Colonic mucosa (tissue), 4 donors: ENCODE measurements around the gene TMEM120A. TPM values are rescaled to one million over a fixed set of nuclear protein-coding genes. Genes with fewer than 3 reads are reported as not detected.

Source experiments
- DNase-seq: peaks from one replicate; pipeline ENCODE4 v3.0.0-alpha.2; 2020
- H3K27ac ChIP-seq: fragments of 200-600 bp; one replicate; pipeline ENCODE4 v1.8.0; 2021
- H3K27me3 ChIP-seq: fragments of 200-600 bp; one replicate; pipeline ENCODE4 v1.8.0; 2021
- H3K36me3 ChIP-seq: fragments of 200-600 bp; one replicate; pipeline ENCODE4 v1.8.0; 2021
- H3K4me1 ChIP-seq: fragments of 200-600 bp; one replicate; pipeline ENCODE4 v1.8.0; 2021; ENCODE audit warnings: mild to moderate bottlenecking
- H3K4me3 ChIP-seq: fragments of 200-600 bp; one replicate; pipeline ENCODE4 v1.8.0; 2021
- H3K9ac ChIP-seq, 2 donors: one replicate each; pipeline ENCODE4 v1.7.0; 2013; ENCODE audit warnings: control low read depth in 2 of 2, low read depth in 2 of 2, low read length in 2 of 2
- H3K9me3 ChIP-seq: fragments of 200-600 bp; one replicate; pipeline ENCODE4 v1.8.0; 2021
- intact Hi-C: fragments of 100-400 bp; cut with DNase I; formaldehyde crosslinking; loops from one replicate; pipeline ENCODE4 v1.14.1; 2022
- total RNA-seq, 2 donors: library from RNA; stranded (reverse); fragmentation: NEBNext Ultra II Directional in 1 of 2; extraction: Animal tissue kit (Norgen Biotek cat#: 25700) in 1 of 2; gene quantifications; one replicate each; pipeline ENCODE4 v1.2.1, GENCODE V29; 2021
- TF ChIP-seq, protein P1 (sequence below): fragments of 200-600 bp; IDR thresholded peaks from one replicate; pipeline ENCODE4 v1.8.0; 2022; ENCODE audit warnings: antibody characterized with exemption, mild to moderate bottlenecking
- donor health status: healthy.
- donor health status: DM: no; HTN: no; CAD: no.
- donor health status: DM: no; HTN: no; CAD: no.

Gene TMEM120A
- total RNA-seq, 2 donors from 2014 or later: 56.3 to 94.1 TPM

DNA sequence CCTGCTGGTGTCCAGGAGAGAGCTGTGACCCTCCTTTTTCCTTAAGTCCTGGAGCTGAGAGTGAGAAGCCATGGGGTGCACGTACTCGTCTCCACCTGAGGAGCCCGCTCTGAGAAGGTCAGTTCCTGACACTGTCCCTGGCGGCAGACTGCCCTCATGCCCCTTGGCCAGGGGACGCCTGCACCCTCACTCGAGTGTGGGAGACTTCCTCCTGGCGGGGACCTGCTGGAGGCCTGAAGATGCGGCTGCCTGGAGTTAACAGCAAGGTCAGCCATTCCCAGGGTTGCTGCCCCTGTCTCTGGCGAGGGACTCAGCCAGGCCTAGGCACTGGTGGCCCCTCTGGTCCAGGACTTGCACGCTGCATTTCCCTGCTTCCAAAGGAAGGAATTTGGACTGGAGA, 26.4 kb downstream of the TMEM120A start:
- TF ChIP-seq, protein P1, sequence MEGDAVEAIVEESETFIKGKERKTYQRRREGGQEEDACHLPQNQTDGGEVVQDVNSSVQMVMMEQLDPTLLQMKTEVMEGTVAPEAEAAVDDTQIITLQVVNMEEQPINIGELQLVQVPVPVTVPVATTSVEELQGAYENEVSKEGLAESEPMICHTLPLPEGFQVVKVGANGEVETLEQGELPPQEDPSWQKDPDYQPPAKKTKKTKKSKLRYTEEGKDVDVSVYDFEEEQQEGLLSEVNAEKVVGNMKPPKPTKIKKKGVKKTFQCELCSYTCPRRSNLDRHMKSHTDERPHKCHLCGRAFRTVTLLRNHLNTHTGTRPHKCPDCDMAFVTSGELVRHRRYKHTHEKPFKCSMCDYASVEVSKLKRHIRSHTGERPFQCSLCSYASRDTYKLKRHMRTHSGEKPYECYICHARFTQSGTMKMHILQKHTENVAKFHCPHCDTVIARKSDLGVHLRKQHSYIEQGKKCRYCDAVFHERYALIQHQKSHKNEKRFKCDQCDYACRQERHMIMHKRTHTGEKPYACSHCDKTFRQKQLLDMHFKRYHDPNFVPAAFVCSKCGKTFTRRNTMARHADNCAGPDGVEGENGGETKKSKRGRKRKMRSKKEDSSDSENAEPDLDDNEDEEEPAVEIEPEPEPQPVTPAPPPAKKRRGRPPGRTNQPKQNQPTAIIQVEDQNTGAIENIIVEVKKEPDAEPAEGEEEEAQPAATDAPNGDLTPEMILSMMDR: no peak
- Histone ChIP-seq H3K4me1 (no peaks in the 10 kb centered on the region), H3K27me3 (no peaks in the 10 kb centered on the region), H3K27ac (peak overlapping the region; percentile 9), H3K36me3 (no peaks in the 10 kb centered on the region), H3K9me3 (no peaks in the 10 kb centered on the region), H3K4me3 (no peak overlapping the region), H3K9ac (no peak overlapping the region)
- DNase-seq: peak; percentile 18
- intact Hi-C loops: no loop called here

DNA sequence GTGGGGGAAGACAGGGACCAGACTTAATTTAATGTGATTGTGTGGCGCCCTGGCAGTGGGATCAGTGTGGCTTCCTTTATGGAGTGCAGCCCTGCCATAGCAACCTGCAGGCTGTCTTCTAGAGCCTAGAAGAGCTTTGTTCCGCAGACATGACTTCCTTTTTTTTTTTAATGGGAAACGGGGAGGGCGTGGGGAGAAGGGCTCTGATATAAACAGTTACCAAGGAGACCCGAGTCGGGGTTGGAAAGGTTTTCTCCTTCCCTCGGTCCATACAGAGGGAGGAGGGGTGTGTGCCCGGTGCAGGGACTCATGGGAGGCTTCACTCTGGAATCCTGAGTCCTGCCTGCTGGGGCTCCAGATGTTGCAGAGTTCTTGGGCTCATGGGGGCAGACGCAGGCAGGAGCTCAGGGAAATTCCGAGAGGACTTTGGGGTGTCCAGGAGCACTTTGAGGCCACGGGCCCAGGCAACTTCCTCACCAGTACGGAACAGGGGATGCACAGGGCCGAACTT, 26.9 kb downstream of the TMEM120A start:
- DNase-seq: peak; percentile 47
- Histone ChIP-seq H3K36me3 (no peaks in the 10 kb centered on the region), H3K4me1 (no peaks in the 10 kb centered on the region), H3K4me3 (no peak overlapping the region), H3K27ac (peak overlapping the region; percentile 62), H3K9me3 (no peaks in the 10 kb centered on the region), H3K27me3 (no peaks in the 10 kb centered on the region), H3K9ac (no peak overlapping the region)
- TF ChIP-seq, protein P1: no peak
- intact Hi-C loops: no loop called here

DNA sequence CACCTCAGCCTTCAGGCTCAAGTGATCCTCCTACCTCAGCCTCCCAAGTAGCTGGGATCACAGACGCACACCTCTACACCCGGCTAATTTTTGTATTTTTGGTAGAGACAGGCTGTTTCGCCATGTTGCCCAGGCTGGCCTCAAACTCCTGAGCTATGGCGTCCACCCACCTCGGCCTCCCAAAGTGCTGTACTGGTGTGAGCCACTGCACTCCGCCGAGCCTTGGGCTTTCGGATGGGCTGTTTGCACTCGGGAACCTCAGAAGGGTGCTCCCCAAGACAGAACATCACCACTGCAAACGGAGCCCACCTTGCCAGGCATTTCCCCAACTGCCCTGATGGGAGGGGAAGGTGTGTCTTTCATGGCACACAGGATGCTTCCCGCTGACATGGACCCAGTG, 27.3 kb downstream of the TMEM120A start:
- DNase-seq: peak; percentile 17
- Histone ChIP-seq H3K4me1 (no peaks in the 10 kb centered on the region), H3K36me3 (no peaks in the 10 kb centered on the region), H3K27me3 (no peaks in the 10 kb centered on the region), H3K9me3 (no peaks in the 10 kb centered on the region), H3K27ac (peak overlapping the region; percentile 62), H3K9ac (no peak overlapping the region), H3K4me3 (no peak overlapping the region)
- TF ChIP-seq, protein P1: no peak
- intact Hi-C loops: no loop called here

DNA sequence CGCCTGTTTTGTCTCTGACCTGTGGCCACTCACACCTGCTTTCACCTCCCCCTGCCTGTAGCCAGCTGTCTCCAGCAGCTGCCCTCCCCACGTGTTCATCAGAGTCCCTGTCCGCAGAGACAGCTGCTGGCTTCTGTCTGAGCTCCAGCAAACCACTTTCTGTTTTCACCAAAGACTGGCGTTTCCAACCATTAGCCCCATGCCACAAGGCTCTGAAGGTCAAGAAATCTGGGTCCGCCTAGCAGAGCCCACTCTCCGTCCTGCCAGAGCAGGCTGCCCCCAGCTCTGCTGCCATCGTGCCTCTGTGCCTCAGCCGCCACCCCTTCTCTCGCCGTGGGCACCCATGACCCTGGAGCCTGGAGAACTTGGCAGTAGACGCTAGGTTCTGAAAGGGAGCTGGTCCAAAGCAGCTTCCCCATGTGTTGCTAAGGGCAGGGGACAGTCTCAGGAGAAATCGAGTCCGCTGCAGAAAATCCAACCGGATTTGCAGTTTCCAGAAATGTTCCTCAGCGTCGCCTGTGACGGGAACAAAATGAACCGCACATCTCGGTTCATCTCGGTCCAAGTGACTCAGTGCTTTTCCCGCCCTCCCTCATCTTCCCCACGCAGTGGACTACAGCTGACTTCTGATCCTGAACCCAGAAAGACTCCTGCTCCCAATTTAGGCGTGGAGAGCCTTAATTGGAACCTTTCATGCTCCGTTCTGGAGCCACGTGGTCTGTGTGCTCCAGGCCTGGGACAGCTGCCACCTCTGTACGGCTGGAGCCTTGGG, 28.0 kb downstream of the TMEM120A start:
- no peaks in the 10 kb centered on the region for H3K27me3 ChIP-seq
- peak overlapping the region; percentile 62 for H3K27ac ChIP-seq
- H3K36me3 ChIP-seq: no peaks in the 10 kb centered on the region
- TF ChIP-seq, protein P1: no peak
- no peaks in the 10 kb centered on the region for H3K4me1 ChIP-seq
- no peaks in the 10 kb centered on the region for H3K9me3 ChIP-seq
- intact Hi-C loops: no loop called here
- no peak overlapping the region for H3K4me3 ChIP-seq
- H3K9ac ChIP-seq: peak overlapping the region in 1 of 2 donors; percentile 56
- peak; percentile 42 for DNase-seq

DNA sequence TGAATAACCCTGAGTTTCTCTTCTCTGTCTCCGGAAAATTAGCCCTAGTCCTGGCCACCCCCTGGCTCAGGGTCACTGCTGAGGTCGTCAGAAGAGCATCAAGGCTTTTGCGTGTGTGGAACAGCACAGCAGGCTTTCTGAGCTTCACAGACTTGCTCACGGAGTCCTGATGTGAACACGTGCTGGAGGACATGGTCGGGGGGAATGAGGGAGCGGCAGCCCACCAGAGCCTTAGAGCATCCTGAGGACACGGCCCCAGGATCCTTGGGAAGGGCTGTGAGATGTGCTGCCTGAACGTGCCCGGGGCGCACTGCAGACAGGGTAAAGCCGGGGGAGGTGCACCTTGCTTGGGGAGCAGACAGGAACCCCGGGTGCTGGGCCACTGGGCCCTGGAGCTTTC, 28.8 kb downstream of the TMEM120A start:
- no peaks in the 10 kb centered on the region for H3K9me3 ChIP-seq
- H3K4me1 ChIP-seq: no peaks in the 10 kb centered on the region
- peak overlapping the region; percentile 62 for H3K27ac ChIP-seq
- intact Hi-C loops: no loop called here
- TF ChIP-seq, protein P1: no peak
- DNase-seq: no peak
- no peaks in the 10 kb centered on the region for H3K27me3 ChIP-seq
- no peak overlapping the region for H3K4me3 ChIP-seq
- H3K9ac ChIP-seq: no peak overlapping the region
- no peaks in the 10 kb centered on the region for H3K36me3 ChIP-seq
